ENCODE measurements around the gene LSM7. TPM values are rescaled to one million over a fixed set of nuclear protein-coding genes. Genes with fewer than 3 reads are reported as not detected.

LSM7 gene
- total RNA-seq, 1 donor from 2014 or later: 134 TPM

DNA sequence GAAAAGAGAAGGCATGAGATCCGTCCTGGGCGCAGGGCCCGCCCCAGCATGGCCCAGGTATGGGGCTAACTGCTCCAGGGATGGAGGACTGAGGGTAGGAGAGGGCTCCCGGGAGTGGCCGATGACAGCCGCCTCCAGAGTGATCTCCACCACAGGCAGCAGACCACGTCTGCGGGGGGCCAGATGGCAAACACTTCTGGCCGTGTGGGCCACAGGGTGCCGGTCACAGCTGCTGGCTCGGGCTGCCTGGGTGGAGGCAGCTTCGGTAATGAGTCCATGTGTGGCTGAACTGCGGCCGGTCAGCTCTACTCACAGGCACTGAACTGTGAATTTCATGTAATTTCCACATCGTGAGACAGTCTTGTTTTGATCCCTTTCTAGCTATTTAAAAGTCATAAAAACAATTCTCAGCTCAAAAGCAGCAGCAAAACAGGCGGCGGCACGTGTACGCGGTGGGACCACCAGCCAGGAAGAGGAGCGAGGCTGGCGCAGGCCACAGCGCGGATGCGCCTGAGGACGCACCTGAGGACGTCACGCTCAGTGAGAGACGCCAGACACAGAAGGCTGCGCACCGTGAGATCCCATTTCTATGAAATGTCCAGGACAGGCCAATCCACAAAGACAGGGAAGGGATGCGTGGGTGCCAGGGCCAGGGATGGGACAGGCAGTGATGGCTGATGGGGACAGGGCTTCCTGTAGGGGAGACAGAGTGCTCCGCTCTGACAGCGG is 4.0 kb downstream of the LSM7 start:
- no peak overlapping the region for H3K27ac Mint-ChIP-seq
- no peaks in the 10 kb centered on the region for H3K9me3 Mint-ChIP-seq
- peak overlapping the region; percentile 49 for H3K4me3 Mint-ChIP-seq
- no peaks in the 10 kb centered on the region for H3K36me3 Mint-ChIP-seq
- H3K4me1 Mint-ChIP-seq (ENCODE audit: unreplicated experiment): peaks cover 23% of the 10 kb centered on the region
- TF ChIP-seq, protein P1, sequence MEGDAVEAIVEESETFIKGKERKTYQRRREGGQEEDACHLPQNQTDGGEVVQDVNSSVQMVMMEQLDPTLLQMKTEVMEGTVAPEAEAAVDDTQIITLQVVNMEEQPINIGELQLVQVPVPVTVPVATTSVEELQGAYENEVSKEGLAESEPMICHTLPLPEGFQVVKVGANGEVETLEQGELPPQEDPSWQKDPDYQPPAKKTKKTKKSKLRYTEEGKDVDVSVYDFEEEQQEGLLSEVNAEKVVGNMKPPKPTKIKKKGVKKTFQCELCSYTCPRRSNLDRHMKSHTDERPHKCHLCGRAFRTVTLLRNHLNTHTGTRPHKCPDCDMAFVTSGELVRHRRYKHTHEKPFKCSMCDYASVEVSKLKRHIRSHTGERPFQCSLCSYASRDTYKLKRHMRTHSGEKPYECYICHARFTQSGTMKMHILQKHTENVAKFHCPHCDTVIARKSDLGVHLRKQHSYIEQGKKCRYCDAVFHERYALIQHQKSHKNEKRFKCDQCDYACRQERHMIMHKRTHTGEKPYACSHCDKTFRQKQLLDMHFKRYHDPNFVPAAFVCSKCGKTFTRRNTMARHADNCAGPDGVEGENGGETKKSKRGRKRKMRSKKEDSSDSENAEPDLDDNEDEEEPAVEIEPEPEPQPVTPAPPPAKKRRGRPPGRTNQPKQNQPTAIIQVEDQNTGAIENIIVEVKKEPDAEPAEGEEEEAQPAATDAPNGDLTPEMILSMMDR (conservative IDR thresholded peaks at IDR 0.05): no peak
- no peaks in the 10 kb centered on the region for H3K27me3 Mint-ChIP-seq
- no peak for DNase-seq (ENCODE audit: extremely low spot score, unreplicated experiment)

DNA sequence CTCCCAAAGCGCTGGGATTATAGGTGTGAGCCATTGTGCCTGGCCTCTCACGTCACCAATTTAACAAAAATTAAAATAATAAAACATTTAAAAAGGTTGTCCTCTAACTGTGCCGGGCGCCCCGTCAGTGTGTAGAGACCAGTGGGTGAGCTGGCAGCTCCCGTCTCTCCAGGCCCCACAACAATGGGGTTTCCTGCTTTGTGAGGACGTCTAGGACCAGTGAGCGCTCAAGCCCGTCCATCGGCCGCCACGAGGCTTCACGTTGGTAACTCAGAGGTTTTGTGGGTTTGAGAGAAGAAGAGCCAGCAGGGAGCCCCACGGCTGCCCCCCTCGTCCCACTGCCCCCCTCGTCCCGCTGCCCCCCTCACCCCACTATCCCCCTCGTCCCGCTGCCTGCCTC is 4.7 kb downstream of the LSM7 start:
- no peak for DNase-seq (ENCODE audit: extremely low spot score, unreplicated experiment)
- H3K9me3 Mint-ChIP-seq: no peaks in the 10 kb centered on the region
- no peaks in the 10 kb centered on the region for H3K27me3 Mint-ChIP-seq
- peaks cover 19% of the 10 kb centered on the region for H3K4me1 Mint-ChIP-seq (ENCODE audit: unreplicated experiment)
- no peak overlapping the region for H3K27ac Mint-ChIP-seq
- no peak overlapping the region for H3K4me3 Mint-ChIP-seq
- H3K36me3 Mint-ChIP-seq: no peaks in the 10 kb centered on the region
- TF ChIP-seq, protein P1 (conservative IDR thresholded peaks at IDR 0.05): no peak

DNA sequence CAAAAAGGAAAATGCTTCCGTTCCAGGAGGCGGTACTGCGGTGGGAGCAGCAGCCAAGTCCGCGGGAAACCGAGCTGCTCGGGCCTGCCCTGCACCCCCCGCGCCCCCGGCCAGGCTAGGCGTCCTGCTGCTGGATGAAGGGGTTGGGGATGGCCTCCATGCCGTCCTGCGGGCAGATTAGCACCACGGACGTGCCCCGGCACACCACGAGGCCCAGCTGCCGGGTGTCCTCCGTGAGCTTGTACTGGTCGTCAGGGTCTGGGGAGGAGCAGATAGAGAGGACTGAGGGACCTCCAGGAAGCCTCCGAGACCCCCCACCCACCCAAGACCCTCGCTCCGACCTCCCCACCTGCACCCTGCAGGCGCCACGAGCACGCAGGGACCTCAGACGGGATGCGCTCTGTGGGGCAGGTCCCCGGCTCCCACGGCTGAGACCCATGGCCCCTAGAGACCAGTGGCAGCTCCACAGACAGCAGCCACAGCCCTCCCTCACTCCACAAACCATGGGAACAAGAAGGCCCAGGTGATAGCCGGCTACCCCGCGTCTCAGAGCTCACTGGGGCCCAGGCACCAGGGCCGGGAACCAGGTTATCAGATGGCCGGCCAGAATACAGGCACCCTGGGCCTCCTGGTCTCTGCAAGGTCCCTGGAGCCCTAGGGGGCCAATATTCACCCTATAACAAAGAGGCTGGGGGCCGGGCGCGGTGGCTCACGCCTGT is 6.7 kb downstream of the LSM7 start:
- Mint-ChIP-seq H3K4me3 (no peak overlapping the region), H3K9me3 (no peaks in the 10 kb centered on the region), H3K27me3 (no peaks in the 10 kb centered on the region), H3K4me1 (ENCODE audit: unreplicated experiment) (peaks cover 10% of the 10 kb centered on the region), H3K36me3 (no peaks in the 10 kb centered on the region), H3K27ac (no peak overlapping the region)
- DNase-seq (ENCODE audit: extremely low spot score, unreplicated experiment): no peak
- TF ChIP-seq, protein P1 (conservative IDR thresholded peaks at IDR 0.05): no peak

DNA sequence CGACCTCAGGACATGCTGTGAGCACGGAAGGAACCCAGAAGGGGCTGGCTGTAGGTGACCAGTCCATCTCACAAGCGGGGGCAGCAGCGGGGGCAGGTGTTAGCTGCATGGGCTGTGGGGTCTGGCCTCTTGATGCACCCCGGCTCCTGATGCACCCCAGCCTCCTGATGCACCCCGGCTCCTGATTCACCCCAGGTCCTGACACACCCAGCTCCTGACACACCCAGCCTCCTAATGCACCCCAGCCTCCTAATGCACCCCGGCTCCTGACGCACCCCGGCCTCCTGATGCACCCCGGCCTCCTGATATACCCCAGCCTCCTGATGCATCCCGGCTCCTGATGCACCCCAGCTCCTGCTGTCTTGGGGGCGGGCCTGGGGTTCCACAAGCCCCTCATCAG is 7.4 kb downstream of the LSM7 start:
- no peak for DNase-seq (ENCODE audit: extremely low spot score, unreplicated experiment)
- TF ChIP-seq, protein P1 (conservative IDR thresholded peaks at IDR 0.05): no peak
- H3K27me3 Mint-ChIP-seq: no peaks in the 10 kb centered on the region
- H3K36me3 Mint-ChIP-seq: no peaks in the 10 kb centered on the region
- H3K9me3 Mint-ChIP-seq: no peaks in the 10 kb centered on the region
- H3K4me3 Mint-ChIP-seq: no peak overlapping the region
- peaks cover 4% of the 10 kb centered on the region for H3K4me1 Mint-ChIP-seq (ENCODE audit: unreplicated experiment)
- H3K27ac Mint-ChIP-seq: no peak overlapping the region

DNA sequence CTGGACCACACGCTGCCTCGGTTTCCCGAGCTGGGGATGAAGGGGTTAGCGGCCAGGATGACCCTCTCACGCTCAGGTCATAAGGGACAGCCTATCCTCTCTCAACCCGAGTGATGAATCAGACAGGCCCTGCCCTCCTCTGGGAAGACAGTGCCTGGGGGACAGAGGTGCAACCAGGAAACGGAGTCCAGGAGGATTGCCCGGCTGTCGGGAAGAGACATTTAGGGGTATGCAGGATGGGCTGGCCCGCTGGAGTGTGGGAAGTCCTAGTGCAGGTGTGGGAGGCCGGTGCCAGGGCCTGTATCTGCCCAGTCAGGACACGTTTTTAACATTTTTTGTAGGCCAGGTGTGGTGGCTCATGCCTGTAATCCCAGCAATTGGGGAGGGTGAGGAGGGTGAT is 8.3 kb downstream of the LSM7 start:
- no peak for DNase-seq (ENCODE audit: extremely low spot score, unreplicated experiment)

More for the DNA sequence above, 8.3 kb downstream of the LSM7 start:
- Mint-ChIP-seq H3K36me3 (no peaks in the 10 kb centered on the region), H3K27me3 (peaks cover 1% of the 10 kb centered on the region), H3K27ac (no peak overlapping the region), H3K9me3 (no peaks in the 10 kb centered on the region), H3K4me1 (ENCODE audit: unreplicated experiment) (no peaks in the 10 kb centered on the region), H3K4me3 (no peak overlapping the region)
- TF ChIP-seq, protein P1 (conservative IDR thresholded peaks at IDR 0.05): no peak
